NCI-H446 (cell line): Measurements from ENCODE around the gene ZNRF1.
"Not testable (repeated sequence)": the region's sequence is repeated elsewhere in the genome, so short reads cannot be mapped to it uniquely, and the experiment has no call there.

Source experiments
- DNase-seq, 2 experiments: peaks; one replicate each; lab custom pipeline; 2025; lab: John Stamatoyannopoulos, UW

Gene ZNRF1

GRCh38 chr16:74998481-74999218 lies at the start of gene ZNRF1:
Gene ZNRF1 (plus strand): TSS chr16:74999024. CDS start chr16:74999672, 648 bp downstream.
- peak; percentile 11 to 70 for DNase-seq

GRCh38 chr16:74949309-74949708 lies 49.5 kb upstream of the ZNRF1 start:
- no peak for DNase-seq

- DNase-seq, result no peak
These were observed 48.3 kb upstream of the ZNRF1 start for GRCh38 chr16:74950511-74950910.

- DNase-seq, result no peak
These were observed 47.6 kb upstream of the ZNRF1 start for GRCh38 chr16:74951206-74951605.

- no peak for DNase-seq
These were observed 47.1 kb upstream of the ZNRF1 start for GRCh38 chr16:74951681-74952080.

- DNase-seq, result no peak
These were observed 44.1 kb upstream of the ZNRF1 start for GRCh38 chr16:74954763-74955162.

GRCh38 chr16:74973304-74973703 lies 25.5 kb upstream of the ZNRF1 start:
- DNase-seq, result no peak

GRCh38 chr16:74975591-74975990 lies 23.2 kb upstream of the ZNRF1 start:
- no peak for DNase-seq

GRCh38 chr16:74982256-74982655 lies 16.6 kb upstream of the ZNRF1 start:
- no peak for DNase-seq

- no peak for DNase-seq
These were observed 14.7 kb upstream of the ZNRF1 start for GRCh38 chr16:74984194-74984528.

GRCh38 chr16:74984529-74985296 lies 14.1 kb upstream of the ZNRF1 start, which contains the start of gene WDR59:
Gene WDR59 (minus strand): TSS chr16:74985123. CDS start chr16:74985017, 106 bp downstream.
- peak; percentile 97 to 98 for DNase-seq

- DNase-seq, result no peak
These were observed 11.7 kb upstream of the ZNRF1 start for GRCh38 chr16:74987027-74987681.

GRCh38 chr16:74989864-74990263 lies 9.0 kb upstream of the ZNRF1 start:
- not testable (repeated sequence) for DNase-seq

- DNase-seq, result no peak
These were observed 8.0 kb upstream of the ZNRF1 start for GRCh38 chr16:74990832-74991231.

GRCh38 chr16:74991268-74991592 lies 7.6 kb upstream of the ZNRF1 start:
- DNase-seq, result no peak

- no peak for DNase-seq
These were observed 7.0 kb upstream of the ZNRF1 start for GRCh38 chr16:74991593-74992403.

GRCh38 chr16:74995986-74996385 lies 2.8 kb upstream of the ZNRF1 start:
- DNase-seq, result no peak

- DNase-seq, result no peak
These were observed 1.8 kb upstream of the ZNRF1 start for GRCh38 chr16:74997042-74997491.

- DNase-seq, result no peak
These were observed 390 bp downstream of the ZNRF1 start for GRCh38 chr16:74999219-74999608.

- no peak for DNase-seq
These were observed 1.0 kb downstream of the ZNRF1 start for GRCh38 chr16:74999609-75000480.

GRCh38 chr16:75000481-75001081 lies 1.8 kb downstream of the ZNRF1 start:
- DNase-seq, result no peak
